Renal pelvis (tissue), 4 donors: Measurements from ENCODE around the gene SVIL. TPM values are rescaled to one million over a fixed set of nuclear protein-coding genes. Genes with fewer than 3 reads are reported as not detected.

Source experiments
- DNase-seq: peaks from one replicate; pipeline ENCODE4 v3.0.0-alpha.2; 2013
- polyA plus RNA-seq, 3 donors: library from polyadenylated mRNA; unstranded; fragments of 120-200 nt; gene quantifications; one replicate each; pipeline ENCODE4 v1.2.1, GENCODE V29; 2013; ENCODE audit not compliant: insufficient read length in 3 of 3

SVIL gene
- polyA plus RNA-seq, 3 donors, result 39.5 to 41.3 (median 40.7) TPM

DNA sequence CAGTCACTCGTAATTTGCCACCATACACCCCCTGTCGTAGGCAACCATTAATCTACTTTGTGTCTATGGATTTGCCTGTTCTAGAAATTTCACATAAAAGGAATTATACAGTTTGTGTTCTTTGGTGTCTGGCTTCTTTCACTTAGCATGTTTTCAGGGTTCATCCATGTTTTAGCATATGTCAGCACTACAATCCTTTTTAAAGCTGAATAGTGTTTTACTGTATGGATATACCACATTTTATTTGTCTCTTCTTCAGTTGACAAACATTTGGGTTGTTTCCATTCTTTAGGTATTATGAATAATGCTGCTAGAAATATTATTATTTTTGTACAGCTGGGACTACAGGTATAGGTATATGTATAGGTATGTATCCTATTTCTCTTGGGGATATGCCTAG, 17.4 kb upstream of the SVIL start:
- no peak for DNase-seq

DNA sequence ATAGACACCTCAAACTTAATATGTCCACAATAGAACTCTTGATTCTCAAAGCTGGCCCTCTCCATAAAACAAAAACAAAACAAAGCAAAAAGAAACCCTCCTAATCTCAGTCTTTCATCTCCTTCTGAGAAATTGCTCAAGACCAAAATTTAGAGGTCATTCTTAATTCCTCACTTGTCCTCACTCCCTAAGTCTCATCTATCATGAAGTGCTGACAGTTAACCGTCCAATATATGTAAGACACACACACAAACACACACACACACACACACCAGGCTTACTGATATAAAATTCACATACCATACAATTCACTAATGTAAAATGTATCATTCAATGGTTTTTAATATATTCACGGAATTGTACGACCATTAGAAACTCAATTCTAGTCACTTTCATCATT, 17.0 kb upstream of the SVIL start:
- no peak for DNase-seq

DNA sequence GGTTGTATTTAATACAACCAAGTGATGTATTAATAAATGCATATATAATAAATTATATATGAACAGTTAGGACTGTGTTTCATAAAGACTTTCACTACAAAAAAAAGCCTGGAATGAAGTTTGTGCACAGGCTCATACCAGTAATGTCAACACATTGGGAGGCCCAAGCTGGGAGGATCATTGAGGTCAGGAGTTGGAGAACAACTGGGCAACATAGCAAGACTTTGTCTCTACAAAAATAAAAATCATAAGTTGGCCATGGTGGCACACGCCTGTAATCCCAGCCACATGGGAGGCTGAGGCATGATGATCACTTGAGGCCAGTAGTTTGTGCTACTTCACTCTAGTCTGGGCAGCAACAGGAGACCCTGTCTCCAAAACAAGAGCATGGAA, 15.8 kb upstream of the SVIL start:
- no peak for DNase-seq

DNA sequence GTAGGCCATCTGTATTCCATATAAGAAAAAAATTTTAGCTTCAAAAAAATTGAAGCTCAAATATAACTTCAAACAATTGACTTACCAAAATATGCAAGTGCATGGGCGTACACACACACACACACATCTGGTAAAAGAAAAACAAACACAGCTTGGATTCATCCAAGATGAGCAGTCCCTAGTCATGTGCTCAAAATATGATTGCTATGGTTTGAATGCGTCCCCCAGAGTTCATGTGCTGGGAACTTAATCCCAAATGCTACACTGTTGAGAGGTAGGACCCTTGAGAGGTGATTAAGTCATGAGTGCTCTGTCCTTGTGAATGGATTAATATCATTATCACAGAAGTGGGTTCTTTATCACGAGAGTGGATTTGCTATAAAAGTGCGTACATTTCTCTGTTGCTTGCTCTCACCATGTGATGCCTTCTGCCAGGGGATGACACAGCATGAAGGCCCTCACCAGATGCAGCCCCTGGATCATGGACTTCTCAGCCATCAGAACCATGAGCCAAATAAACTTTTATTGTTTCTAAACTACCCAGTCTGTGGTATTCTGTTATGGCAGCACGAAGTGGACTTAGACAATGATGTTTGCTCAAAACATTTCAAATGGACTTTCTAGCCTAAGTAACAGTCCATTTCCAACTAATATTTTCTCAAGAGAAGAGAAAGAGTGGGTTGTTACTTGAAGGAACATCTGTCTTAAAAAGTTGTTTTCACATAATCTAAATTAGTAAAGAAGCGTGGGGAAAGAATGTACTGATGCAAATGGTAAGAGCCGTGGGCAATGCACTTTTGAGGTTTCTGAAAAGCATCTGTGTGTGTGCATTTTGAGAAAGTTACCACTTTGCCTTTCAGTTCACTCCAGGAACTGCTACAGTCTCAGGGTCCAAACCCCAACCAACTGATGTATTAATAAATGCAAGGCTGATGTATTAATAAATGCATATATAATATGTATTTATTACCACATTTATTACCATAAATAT, 15.1 kb upstream of the SVIL start:
- no peak for DNase-seq

DNA sequence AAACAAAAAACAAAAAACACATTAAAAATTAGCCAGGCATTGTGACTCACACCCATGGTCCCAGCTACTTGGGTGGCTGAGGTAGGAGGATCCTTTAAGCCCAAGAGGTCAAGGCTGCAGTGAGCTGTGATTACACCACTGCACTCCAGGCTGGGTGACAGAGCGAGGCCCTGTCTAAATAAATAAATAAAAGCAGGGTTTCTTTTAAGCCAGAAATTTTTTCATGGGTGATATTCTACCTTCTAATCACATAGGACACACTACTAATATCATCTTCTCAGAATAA, 14.2 kb upstream of the SVIL start:
- no peak for DNase-seq

DNA sequence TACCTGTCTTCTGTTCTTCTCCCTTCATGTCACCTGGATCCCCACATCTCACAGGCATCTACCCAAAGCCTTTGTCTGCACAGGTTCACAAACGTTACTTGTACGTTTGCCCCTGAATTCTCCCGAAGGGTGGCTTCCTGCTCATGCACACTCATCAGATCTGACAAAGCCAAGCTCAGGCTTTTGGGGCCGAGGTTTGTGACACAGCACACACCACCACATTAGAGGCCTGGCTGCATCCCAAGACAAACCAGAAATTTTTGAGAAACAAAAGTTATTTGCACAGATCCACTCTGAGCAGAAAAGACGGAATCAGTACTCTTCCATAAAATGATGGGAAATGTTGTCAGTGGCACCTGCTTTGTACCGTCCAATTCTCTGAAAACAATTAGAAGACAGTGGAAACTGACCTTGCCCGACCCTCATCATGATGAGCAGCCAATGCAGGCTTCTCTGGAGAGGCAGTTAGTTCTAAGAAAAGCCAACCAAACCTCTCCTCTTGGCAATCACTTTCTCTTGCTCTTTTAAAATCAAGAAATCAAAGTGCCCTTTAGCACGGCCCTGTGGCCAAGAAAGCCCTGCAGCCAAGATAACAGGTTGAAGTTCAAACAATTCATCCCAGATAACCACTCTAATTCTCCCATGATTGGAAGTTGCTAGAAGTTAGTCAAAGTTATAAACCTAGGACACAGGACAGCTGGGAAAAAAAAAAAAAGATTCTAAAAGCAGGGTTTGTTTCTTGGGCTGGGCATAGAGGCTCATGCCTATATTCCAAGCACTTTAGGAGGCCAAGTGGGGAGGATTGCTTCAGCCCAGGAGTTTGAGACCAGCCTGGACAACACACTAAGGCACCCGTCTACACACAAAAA, 13.6 kb upstream of the SVIL start:
- no peak for DNase-seq

DNA sequence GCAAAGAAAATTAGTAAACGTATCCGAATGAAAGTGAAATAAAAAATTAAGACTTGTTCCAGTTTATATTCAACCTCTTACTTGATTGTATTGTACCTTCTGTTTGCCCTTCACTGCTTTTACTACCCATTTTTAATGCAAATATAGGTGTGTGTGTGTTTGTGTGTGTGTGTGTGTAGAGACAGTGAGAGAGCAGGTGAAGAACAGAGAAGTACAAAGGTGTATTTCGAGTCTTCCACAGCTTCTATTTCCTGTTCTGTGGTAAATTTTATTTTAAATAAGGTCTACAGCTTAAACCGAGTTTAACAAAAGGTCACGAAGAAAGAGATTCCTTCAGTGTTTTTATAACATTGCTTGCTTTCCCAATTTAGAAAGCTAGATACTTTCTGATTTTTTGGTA, 12.7 kb upstream of the SVIL start:
- no peak for DNase-seq

DNA sequence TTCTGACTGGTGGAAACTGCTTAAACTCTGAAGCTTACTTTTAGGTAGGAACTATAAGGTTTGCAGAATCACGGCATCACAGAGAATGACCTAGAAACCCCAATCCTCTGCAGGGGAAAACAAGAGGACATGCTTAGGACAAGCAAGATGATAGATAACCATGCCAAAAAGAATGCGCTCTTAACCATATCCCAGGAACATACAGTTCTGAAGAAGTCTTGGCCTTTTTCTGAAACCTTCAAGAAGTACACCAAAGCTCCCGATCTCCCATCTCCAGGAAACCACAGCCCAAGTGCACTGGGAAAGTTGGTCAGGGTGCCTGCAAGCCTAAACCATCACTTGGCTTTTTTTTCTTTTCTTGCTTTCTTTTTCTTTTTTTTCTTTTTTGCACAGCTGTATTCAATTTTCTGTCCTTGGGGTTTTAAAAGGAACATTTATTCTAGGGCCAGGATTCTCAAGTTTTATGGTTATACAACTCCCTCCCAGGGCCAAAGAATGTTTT, 12.2 kb upstream of the SVIL start:
- DNase-seq, result no peak

DNA sequence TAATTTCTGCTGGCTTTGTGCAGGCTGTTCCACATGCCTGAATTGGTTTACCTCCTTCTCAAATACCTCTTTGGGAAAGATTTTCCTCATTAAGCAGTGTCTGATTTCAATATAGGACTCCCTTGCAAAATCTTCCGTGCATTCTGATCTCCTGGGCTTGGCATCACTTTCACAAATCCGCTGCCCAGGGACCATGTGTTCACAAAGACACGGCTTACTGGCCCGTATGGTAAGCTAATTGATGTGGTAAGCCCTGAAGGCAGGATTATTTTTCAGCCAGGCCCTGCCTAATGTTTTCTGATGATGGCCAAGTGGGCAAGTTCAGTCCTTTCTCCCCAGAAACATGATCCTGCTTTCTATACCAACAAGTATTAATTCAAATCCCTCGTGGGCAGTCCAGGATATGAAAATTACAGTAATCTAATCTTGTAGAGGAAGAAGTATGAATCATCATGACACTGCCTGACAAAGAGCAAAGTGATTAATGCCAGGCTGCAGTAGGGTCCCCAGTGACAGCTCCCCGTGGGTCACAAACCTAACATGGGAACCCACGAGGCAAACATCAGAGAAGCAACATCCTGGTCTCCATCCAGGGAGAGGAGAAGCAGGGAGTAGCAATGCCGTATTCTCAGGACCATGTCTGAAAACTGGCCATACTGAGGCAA, 11.6 kb upstream of the SVIL start:
- DNase-seq, result peak; percentile 65

DNA sequence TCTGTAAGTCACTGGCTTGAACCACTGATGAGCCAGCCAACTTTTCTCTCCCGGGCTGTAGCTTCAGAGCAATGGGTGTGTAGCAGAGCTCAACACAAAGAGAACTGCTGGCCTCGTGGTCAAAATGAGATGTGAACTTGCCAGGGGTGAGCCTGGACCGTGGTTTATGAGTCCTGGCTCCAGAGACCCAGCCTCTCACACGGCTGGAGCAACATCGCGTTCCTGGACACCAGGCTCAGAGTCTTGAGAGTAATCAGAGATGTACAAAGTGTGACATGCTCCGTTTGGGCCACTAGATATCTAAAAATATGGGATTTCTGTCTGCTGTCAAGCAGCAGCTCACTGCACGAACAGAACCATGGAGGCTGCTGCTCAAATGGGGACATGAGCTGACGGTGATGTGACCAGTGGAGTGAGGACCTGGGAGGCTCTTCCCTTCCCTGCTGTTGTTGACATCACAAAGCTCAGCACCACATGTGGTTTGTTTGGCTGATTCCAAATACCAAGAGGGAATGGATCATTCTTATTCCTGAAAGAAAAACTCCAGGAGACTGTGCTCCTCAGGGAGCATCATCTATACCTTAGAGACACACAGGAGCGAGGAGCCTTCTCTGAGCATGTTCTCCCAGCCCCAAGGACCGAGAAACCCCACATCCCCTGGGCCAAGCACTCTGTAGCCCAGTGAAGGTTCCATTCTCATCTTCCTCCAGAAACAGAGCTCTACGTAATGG, 9.2 kb upstream of the SVIL start:
- DNase-seq, result no peak

DNA sequence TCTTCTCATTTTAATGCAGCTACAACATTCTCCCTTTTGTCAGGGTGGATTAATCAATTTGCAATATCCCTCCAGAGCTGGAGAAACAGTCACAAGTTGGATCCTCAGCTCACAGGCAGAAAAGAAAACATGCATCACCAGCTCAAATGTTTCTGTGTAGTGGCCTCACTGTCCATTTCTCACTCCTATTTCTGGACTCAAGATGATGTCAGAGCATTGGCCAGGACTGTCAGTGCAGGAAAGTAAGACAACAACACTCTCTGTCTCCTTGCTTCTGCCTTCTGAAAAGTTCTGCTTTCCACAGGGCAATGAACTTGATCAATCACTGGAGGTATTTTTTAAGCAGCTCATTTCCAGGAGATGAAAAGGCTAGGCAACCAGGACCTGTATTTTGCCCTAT, 8.2 kb upstream of the SVIL start:
- no peak for DNase-seq

DNA sequence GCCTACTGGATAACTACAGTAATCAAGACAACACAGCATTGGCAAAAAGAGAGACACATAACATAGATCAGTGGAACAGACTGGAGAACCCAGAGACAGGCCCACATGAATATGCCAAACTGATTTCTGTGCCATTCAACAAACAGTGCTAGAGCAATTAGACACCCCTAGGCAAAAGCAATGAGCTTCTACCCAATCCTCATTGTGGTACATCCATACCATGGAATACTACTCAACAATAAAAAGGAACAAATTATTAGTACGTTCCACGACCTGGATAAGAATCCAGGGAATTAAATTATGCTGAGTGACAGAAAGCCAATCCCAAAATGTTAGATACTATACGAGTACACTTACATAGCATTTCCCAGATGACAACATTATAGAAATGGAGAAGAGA, 2.8 kb upstream of the SVIL start:
- no peak for DNase-seq

DNA sequence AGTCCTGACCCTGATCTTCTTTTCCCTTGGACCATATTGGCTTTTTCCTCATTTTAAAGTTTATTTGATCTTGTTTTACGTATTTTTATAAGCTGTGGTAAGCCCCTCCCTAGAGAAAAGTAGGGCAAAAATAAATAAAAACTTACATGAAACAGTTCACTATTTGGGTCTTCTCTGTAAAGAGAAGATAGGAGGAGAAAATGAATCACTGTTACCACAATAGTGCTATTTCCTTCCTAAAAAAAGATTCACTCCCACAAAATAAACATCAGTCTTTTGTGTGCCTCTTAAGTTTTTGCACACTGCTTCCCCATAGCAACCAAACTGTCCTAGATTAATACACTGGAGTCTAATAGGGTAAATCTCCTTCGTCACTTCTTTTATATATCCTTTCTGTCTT, 1.4 kb upstream of the SVIL start:
- DNase-seq, result no peak

DNA sequence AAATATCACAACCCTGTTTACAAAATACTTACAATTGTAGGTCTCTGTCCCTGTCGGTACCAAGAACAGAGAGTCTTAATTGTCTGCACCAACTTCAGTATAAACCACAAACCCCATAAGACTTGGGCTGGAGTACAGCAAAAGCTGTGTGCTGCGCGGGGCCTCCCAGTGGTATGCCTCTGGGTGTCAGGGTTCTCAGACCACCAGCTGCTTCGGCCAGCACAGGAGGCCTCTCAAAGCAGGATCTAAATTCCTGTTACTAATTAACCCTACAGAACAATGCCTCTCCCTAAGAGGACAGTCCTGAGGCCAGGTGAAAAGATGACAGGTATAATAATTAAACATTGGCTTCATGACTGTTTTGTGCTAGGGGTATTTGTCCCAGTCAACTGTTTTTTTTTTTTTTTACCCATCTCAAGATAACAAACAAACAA, 957 bp upstream of the SVIL start:
- DNase-seq, result no peak

DNA sequence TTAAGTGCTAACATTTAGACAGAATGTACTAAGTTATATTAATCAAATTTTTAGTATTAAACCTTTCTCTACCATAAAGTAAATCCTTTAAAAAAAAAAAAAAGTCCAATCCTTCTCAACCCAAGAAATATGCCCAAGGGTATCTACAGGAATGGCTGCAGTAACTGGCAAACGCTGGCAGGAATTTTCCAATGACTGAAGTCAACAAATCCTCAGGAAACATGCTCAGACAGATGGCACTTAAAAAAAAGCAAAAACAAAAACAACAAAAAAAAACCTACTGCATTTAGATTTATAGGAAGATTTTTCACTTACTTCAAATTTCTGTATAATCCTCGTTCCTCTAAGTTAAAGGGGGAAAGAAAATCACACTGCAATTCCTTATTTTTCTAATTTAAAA, 666 bp downstream of the SVIL start:
- DNase-seq, result no peak

DNA sequence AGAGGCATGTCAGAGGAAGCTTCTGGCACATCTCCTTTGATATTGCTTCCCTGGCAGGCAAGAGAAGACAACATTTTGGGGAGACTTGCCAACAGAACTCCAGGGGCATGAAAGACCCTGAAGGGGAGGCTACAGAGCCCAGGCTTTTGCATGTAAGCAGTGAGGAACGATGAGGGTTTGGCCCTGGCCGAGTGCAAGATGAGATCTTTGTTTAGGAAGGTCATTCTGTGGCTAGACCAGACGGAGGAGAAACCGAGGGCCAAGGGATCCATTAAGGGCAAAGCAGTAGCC, 3.8 kb downstream of the SVIL start:
- no peak for DNase-seq

DNA sequence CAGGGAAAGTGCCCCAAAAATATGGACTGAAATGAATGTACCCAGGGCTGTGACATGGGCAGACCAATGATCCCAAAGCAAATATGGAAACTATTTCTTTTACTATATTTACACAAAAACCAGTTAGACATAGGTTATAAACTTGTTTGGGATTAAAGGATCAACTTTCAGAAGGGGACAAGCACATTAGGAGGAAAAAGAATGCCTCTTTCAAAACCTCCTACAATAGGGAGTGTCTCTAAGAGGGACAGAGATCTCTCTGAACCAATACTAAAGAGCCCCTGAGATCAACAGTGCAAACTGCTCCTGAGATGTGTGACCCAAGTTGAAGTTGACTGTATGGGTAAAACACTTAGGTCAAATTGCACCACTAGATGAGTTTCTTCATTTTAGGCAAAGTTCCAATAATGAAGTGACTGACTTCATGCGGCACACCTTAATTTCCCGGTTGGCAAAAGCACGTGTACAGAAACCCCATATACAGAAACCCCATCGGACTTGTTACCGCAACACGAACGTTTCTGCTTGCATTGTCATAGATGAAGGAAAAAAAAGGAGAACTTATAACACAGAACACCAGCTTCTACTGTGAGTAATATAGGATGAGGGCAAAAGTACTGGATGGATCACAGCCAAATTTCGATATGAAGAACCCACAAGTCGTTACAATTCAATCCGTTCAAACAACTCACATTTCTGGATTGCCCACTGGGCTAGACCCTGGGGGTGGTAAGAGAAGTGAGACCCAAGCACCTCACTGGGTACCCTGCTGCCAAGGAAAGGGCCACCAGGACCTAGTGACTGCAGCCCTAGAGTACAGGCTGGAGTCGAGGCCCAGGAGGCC, 4.3 kb downstream of the SVIL start:
- no peak for DNase-seq

DNA sequence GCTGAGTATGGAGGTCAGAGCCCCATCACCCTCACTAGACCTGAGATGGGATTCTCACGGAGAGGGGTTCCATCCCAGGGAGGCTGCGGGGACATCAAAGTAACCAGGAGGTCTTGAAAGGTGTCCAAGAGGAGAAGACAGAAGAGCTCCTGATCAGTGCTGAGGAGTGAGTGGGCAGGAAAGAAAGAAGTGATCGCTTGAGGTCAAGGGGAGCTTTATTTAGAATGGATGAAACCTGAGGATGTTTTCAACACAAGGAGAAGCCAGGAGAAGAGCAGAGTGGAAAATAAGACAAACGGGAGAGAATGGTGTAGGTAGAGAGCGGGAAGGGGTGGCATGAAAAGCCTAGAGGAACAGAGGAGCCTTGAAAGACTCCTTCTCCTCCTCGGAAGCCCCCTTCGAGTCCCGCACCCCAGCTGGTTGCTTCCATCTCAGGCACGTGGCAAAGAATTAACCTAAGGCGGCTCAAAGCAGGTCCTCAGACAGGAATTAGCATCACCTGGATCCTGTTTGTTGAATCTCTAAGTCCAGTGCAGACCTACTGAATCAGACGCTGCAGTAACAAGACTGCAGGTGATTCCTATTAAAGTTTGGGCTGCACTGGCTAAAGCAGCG, 5.8 kb downstream of the SVIL start:
- no peak for DNase-seq

DNA sequence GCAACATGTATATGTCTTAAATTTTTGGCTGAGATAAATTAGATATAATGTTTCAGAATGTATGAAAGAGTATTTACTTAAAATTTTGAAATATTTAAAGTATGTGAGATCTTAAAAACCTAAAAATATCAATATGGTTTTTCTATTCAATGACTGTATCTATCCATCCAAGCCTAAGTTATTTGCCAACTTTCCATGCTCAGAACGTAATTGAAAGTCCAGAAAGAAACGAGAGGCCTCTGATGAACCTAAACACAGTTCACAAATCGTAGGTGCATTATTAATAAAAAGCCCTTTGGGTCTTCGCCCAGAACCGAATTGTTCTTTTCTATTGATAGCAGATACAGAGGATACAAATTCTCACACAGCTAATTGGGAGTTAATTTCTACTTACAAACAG, 6.5 kb downstream of the SVIL start:
- DNase-seq, result no peak
